Smooth muscle cell (in vitro differentiated cells): ENCODE measurements around the gene SURF6. TPM values are rescaled to one million over a fixed set of nuclear protein-coding genes. Genes with fewer than 3 reads are reported as not detected.

Experiments
- DNase-seq: peaks from one replicate; lab custom pipeline; 2025; ENCODE audit not compliant: unreplicated experiment; lab: John Stamatoyannopoulos, UW
- H2AFZ ChIP-seq: fragments of 200-600 bp; sonication (generic); 2 replicates; pipeline ENCODE4 v1.6.0; 2016; ENCODE audit warnings: antibody characterized with exemption, low read depth, mild to moderate bottlenecking
- H3F3A ChIP-seq: fragments of 200-600 bp; sonication (generic); 2 replicates; pipeline ENCODE4 v1.6.0; 2017; ENCODE audit warnings: antibody characterized with exemption, low read depth
- H3K27ac ChIP-seq: fragments of 200-600 bp; sonication (generic); 2 replicates; pipeline ENCODE4 v1.5.1; 2016; ENCODE audit warnings: low read depth, mild to moderate bottlenecking
- H3K27me3 ChIP-seq: fragments of 200-600 bp; sonication (generic); 2 replicates; pipeline ENCODE4 v1.6.1; 2016; ENCODE audit warnings: low read depth, mild to moderate bottlenecking
- H3K36me3 ChIP-seq: fragments of 200-600 bp; sonication (generic); 2 replicates; pipeline ENCODE4 v1.5.1; 2016; ENCODE audit warnings: low read depth
- H3K4me1 ChIP-seq: fragments of 200-600 bp; sonication (generic); 2 replicates; pipeline ENCODE4 v1.5.1; 2016; ENCODE audit warnings: low read depth
- H3K4me2 ChIP-seq: fragments of 200-600 bp; sonication (generic); 2 replicates; pipeline ENCODE4 v1.6.0; 2016; ENCODE audit warnings: mild to moderate bottlenecking
- H3K4me3 ChIP-seq: fragments of 200-600 bp; sonication (generic); 2 replicates; pipeline ENCODE4 v1.5.1; 2016; ENCODE audit warnings: mild to moderate bottlenecking
- H3K79me2 ChIP-seq: fragments of 200-600 bp; sonication (generic); 2 replicates; pipeline ENCODE4 v1.6.0; 2016; ENCODE audit warnings: low read depth, mild to moderate bottlenecking
- H3K9ac ChIP-seq: fragments of 200-600 bp; sonication (generic); 2 replicates; pipeline ENCODE4 v1.6.0; 2016; ENCODE audit warnings: low read depth
- H3K9me3 ChIP-seq: fragments of 200-600 bp; sonication (generic); replicated peaks from 2 replicates; pipeline ENCODE4 v1.5.1; 2016; ENCODE audit warnings: low read depth
- H4K20me1 ChIP-seq: fragments of 200-600 bp; sonication (generic); 2 replicates; pipeline ENCODE4 v1.6.0; 2016; ENCODE audit warnings: low read depth
- CTCF ChIP-seq: fragments of 200-600 bp; sonication (generic); IDR thresholded peaks from 2 replicates; pipeline ENCODE4 v1.5.1; 2017; ENCODE audit warnings: borderline replicate concordance, mild to moderate bottlenecking, antibody characterized with exemption; ENCODE audit not compliant: insufficient read depth, poor library complexity, severe bottlenecking
- whole genome bisulfite sequencing: methylation state at CpG from one replicate; pipeline ENCODE4 v1.1.7; 2016; ENCODE audit warnings: low lambda C conversion rate; 5-methylcytosine and 5-hydroxymethylcytosine counted together
- polyA plus RNA-seq: library from polyadenylated mRNA; unstranded; fragments of >200 nt; fragmentation: Nextera tagmentation; extraction: Ambion mirVana; gene quantifications from 2 replicates; pipeline ENCODE4 v1.2.1, GENCODE V29; 2016
- total RNA-seq: library from RNA; depleted of rRNA; stranded (reverse); fragments of >200 nt; gene quantifications from 2 replicates; pipeline ENCODE4 v1.2.3, GENCODE V29; 2014

Gene SURF6
- total and polyA plus RNA-seq, 2 experiments from 2014 or later, result 8.1 to 17.8 TPM

GRCh38 chr9:133315997-133316396 lies 20.0 kb downstream of the SURF6 start:
- no peak overlapping the region for H3K4me2 ChIP-seq

GRCh38 chr9:133309608-133310007 lies 26.4 kb downstream of the SURF6 start:
- Histone ChIP-seq H3F3A (no peaks in the 10 kb centered on the region), H3K9ac (no peak overlapping the region), H3K27me3 (no peaks in the 10 kb centered on the region), H3K4me1 (no peaks in the 10 kb centered on the region), H2AFZ (no peak overlapping the region), H3K4me2 (no peak overlapping the region), H3K79me2 (no peaks in the 10 kb centered on the region), H3K27ac (no peak overlapping the region), H3K4me3 (no peak overlapping the region), H4K20me1 (no peaks in the 10 kb centered on the region), H3K36me3 (no peaks in the 10 kb centered on the region), H3K9me3 (no peaks in the 10 kb centered on the region)
- whole genome bisulfite sequencing, result 87% methylated on average over 6 of the region's 6 CpGs
- no peak for DNase-seq
- TF ChIP-seq CTCF, result no peak

More at GRCh38 chr9:133315997-133316396, 20.0 kb downstream of the SURF6 start:
- TF ChIP-seq CTCF, result no peak
- no peak overlapping the region for H3K27ac ChIP-seq
- no peak for DNase-seq
- no peaks in the 10 kb centered on the region for H3F3A ChIP-seq
- 67% methylated on average over 2 of the region's 2 CpGs for WGBS
- H4K20me1 ChIP-seq, result no peaks in the 10 kb centered on the region
- no peak overlapping the region for H2AFZ ChIP-seq
- no peak overlapping the region for H3K4me3 ChIP-seq
- no peak overlapping the region for H3K9ac ChIP-seq
- no peaks in the 10 kb centered on the region for H3K27me3 ChIP-seq
- no peaks in the 10 kb centered on the region for H3K36me3 ChIP-seq
- no peaks in the 10 kb centered on the region for H3K79me2 ChIP-seq
- no peaks in the 10 kb centered on the region for H3K9me3 ChIP-seq
- no peaks in the 10 kb centered on the region for H3K4me1 ChIP-seq

GRCh38 chr9:133307301-133307700 lies 28.7 kb downstream of the SURF6 start:
- Histone ChIP-seq H3K27me3 (no peaks in the 10 kb centered on the region), H2AFZ (no peak overlapping the region), H3K9me3 (no peaks in the 10 kb centered on the region), H3K4me2 (no peak overlapping the region), H4K20me1 (no peaks in the 10 kb centered on the region), H3K4me1 (no peaks in the 10 kb centered on the region), H3K9ac (no peak overlapping the region), H3K79me2 (no peaks in the 10 kb centered on the region), H3K27ac (no peak overlapping the region), H3K36me3 (no peaks in the 10 kb centered on the region), H3F3A (no peaks in the 10 kb centered on the region), H3K4me3 (no peak overlapping the region)
- TF ChIP-seq CTCF, result no peak
- 86% methylated on average over 16 of the region's 16 CpGs for WGBS
- no peak for DNase-seq
